Glutamatergic neuron (in vitro differentiated cells): ENCODE measurements around the gene USP28. TPM values are rescaled to one million over a fixed set of nuclear protein-coding genes. Genes with fewer than 3 reads are reported as not detected.

Experiments used
- DNase-seq: peaks from one replicate; pipeline ENCODE4 v3.0.0; 2022
- H3K27ac Mint-ChIP-seq: one replicate; pipeline ENCODE4 v1.8.0; 2020; ENCODE audit warnings: mild to moderate bottlenecking, mixed read lengths, inconsistent platforms; ENCODE audit not compliant: unreplicated experiment
- H3K27me3 Mint-ChIP-seq: one replicate; pipeline ENCODE4 v1.8.0; 2020; ENCODE audit warnings: mild to moderate bottlenecking, moderate library complexity, mixed read lengths, inconsistent platforms; ENCODE audit not compliant: unreplicated experiment
- H3K36me3 Mint-ChIP-seq: one replicate; pipeline ENCODE4 v1.8.0; 2020; ENCODE audit warnings: mild to moderate bottlenecking, mixed read lengths, inconsistent platforms; ENCODE audit not compliant: unreplicated experiment
- H3K4me1 Mint-ChIP-seq: one replicate; pipeline ENCODE4 v1.8.0; 2020; ENCODE audit warnings: mild to moderate bottlenecking, low read depth, mixed read lengths, inconsistent platforms; ENCODE audit not compliant: unreplicated experiment
- H3K4me3 Mint-ChIP-seq: one replicate; pipeline ENCODE4 v1.8.0; 2020; ENCODE audit warnings: mild to moderate bottlenecking, mixed read lengths, inconsistent platforms; ENCODE audit not compliant: unreplicated experiment
- H3K9me3 Mint-ChIP-seq: one replicate; pipeline ENCODE4 v1.8.0; 2020; ENCODE audit warnings: mild to moderate bottlenecking, moderate library complexity, mixed read lengths, inconsistent platforms; ENCODE audit not compliant: unreplicated experiment
- CTCF ChIP-seq: fragments of 200-600 bp; sonication (generic); IDR thresholded peaks from one replicate; pipeline ENCODE4 v1.5.0; 2021; ENCODE audit not compliant: partially characterized antibody, unreplicated experiment
- total RNA-seq: library from RNA; stranded (reverse); fragmentation: NEBNext Ultra II Directional; extraction: Animal tissue kit (Norgen Biotek cat#: 25700); gene quantifications from one replicate; pipeline ENCODE4 v1.2.1, GENCODE V29; 2021; ENCODE audit not compliant: unreplicated experiment

The USP28 gene
- total RNA-seq, 1 donor from 2014 or later = 20.0 TPM

GRCh38 chr11:113896156-113896879 lies 20.9 kb upstream of the USP28 start:
- Mint-ChIP-seq H3K27ac (no peak overlapping the region), H3K36me3 (no peaks in the 10 kb centered on the region), H3K4me3 (no peak overlapping the region), H3K27me3 (peaks cover 2% of the 10 kb centered on the region), H3K4me1 (peaks cover 16% of the 10 kb centered on the region), H3K9me3 (no peaks in the 10 kb centered on the region)
- peak; percentile 48 for DNase-seq
- TF ChIP-seq CTCF = peak; percentile 82

GRCh38 chr11:113895367-113896155 lies 20.2 kb upstream of the USP28 start:
- Mint-ChIP-seq H3K36me3 (no peaks in the 10 kb centered on the region), H3K27ac (no peak overlapping the region), H3K4me1 (peaks cover 16% of the 10 kb centered on the region), H3K9me3 (no peaks in the 10 kb centered on the region), H3K4me3 (no peak overlapping the region), H3K27me3 (peaks cover under 1% of the 10 kb centered on the region)
- TF ChIP-seq CTCF = no peak
- DNase-seq = peak; percentile 57

- no peak for DNase-seq
- H3K27me3 Mint-ChIP-seq = no peaks in the 10 kb centered on the region
- TF ChIP-seq CTCF = no peak
- no peaks in the 10 kb centered on the region for H3K9me3 Mint-ChIP-seq
- no peak overlapping the region for H3K4me3 Mint-ChIP-seq
- no peaks in the 10 kb centered on the region for H3K36me3 Mint-ChIP-seq
- H3K27ac Mint-ChIP-seq = no peak overlapping the region
- peaks cover 16% of the 10 kb centered on the region for H3K4me1 Mint-ChIP-seq
These were observed 19.1 kb upstream of the USP28 start for GRCh38 chr11:113894421-113894996.

GRCh38 chr11:113888848-113889247 lies 13.5 kb upstream of the USP28 start:
- Mint-ChIP-seq H3K27me3 (no peaks in the 10 kb centered on the region), H3K36me3 (no peaks in the 10 kb centered on the region), H3K27ac (no peak overlapping the region), H3K9me3 (no peaks in the 10 kb centered on the region), H3K4me3 (no peak overlapping the region), H3K4me1 (peaks cover 7% of the 10 kb centered on the region)
- DNase-seq = no peak
- no peak for TF ChIP-seq CTCF
